HCT116 (cell line): ENCODE data around the gene SCN8A. TPM values are rescaled to one million over a fixed set of nuclear protein-coding genes. Genes with fewer than 3 reads are reported as not detected.
A peak's percentile ranks its signal among the peaks of the same experiment; 100 is the strongest.

Experiments used
- ATAC-seq: fragments of 200-7000 bp; cut with Tn5 transposase; 2 replicates; pipeline ENCODE4 v1.9.1; 2020; ENCODE audit warnings: mild to moderate bottlenecking, moderate library complexity
- BruUV-seq: library from RNA; stranded (reverse); fragments of 400-500 nt; replicated peaks from 2 replicates; lab custom pipeline; 2021; lab: Mats Ljungman, UMichigan
- CTCF ChIA-PET: fragments of 300-600 bp; sonication (Branson Sonifier 250); formaldehyde crosslinking; loops from one replicate; lab custom pipeline; 2021; ENCODE audit warnings: antibody characterized with exemption; lab: Charles Lee
- POLR2A ChIA-PET: fragments of 300-600, 350-600 bp; sonication (Branson Sonifier 250); formaldehyde crosslinking; loops from one replicate; lab custom pipeline; 2021; ENCODE audit warnings: antibody characterized with exemption; lab: Charles Lee
- RAD21 ChIA-PET, 2 experiments: fragments of 300-600 bp; sonication (Branson Sonifier 250); formaldehyde crosslinking; loops; one replicate each; lab custom pipeline; 2023; ENCODE audit warnings: low total read pairs in 2 of 2; ENCODE audit not compliant: uncharacterized antibody in 2 of 2, unreplicated experiment in 2 of 2, low non-redundant PET in 1 of 2; lab: Charles Lee
- DNase-seq: peaks from one replicate; pipeline ENCODE4 v3.0.0-alpha.2; 2010; ENCODE audit warnings: low read depth, low spot score
- H2AFZ ChIP-seq: fragments of 200-600 bp; shearing (Covaris generic), sonication (generic); 2 replicates; pipeline ENCODE4 v1.6.1; 2017; ENCODE audit warnings: low read depth, mixed run types, mixed read lengths, antibody characterized with exemption, low read length; ENCODE audit not compliant: poor library complexity, severe bottlenecking
- H3K27ac ChIP-seq: 2 replicates; pipeline ENCODE4 v1.5.1; 2012; ENCODE audit warnings: low read depth, low read length
- H3K27me3 ChIP-seq: fragments of 200-600 bp; sonication (generic); 2 replicates; pipeline ENCODE4 v1.6.1; 2016; ENCODE audit warnings: mixed run types, low read length, mixed read lengths; ENCODE audit not compliant: insufficient read depth
- H3K36me3 ChIP-seq, 2 experiments: fragments of 200-500 bp in 1 of 2; fragments of 200-600 bp in 1 of 2; sonication (Bioruptor generic) in 1 of 2; sonication (generic) in 1 of 2; 2 replicates each; pipeline versions ENCODE4 v1.5.1 to v1.6.1; 2014 to 2016; ENCODE audit warnings: low read length in 2 of 2, inconsistent platforms in 1 of 2, mixed read lengths in 1 of 2, mixed run types in 1 of 2; ENCODE audit not compliant: insufficient read depth in 2 of 2, control insufficient read depth in 1 of 2
- H3K4me1 ChIP-seq, 2 experiments: fragments of 200-600 bp in 1 of 2; sonication (generic) in 1 of 2; 2 replicates each; pipeline versions ENCODE4 v1.5.1 to v1.6.1; 2012 to 2017; ENCODE audit warnings: low read length in 2 of 2, inconsistent platforms in 1 of 2, mild to moderate bottlenecking in 1 of 2, mixed read lengths in 1 of 2, mixed run types in 1 of 2, moderate library complexity in 1 of 2; ENCODE audit not compliant: insufficient read depth in 2 of 2, control insufficient read depth in 1 of 2
- H3K4me2 ChIP-seq: fragments of 200-600 bp; sonication (generic); 2 replicates; pipeline ENCODE4 v1.6.1; 2017; ENCODE audit warnings: mixed run types, low read length, mixed read lengths
- H3K4me3 ChIP-seq, 2 experiments: fragments of 200-600 bp in 1 of 2; sonication (generic) in 1 of 2; replicated peaks in 1 of 2; 2 replicates each; pipeline ENCODE4 v1.5.1; 2011 to 2016; ENCODE audit warnings: low read length in 2 of 2, control low read depth in 1 of 2, low read depth in 1 of 2, mild to moderate bottlenecking in 1 of 2, mixed read lengths in 1 of 2, mixed run types in 1 of 2
- H3K79me2 ChIP-seq: fragments of 200-600 bp; sonication (generic); 2 replicates; pipeline ENCODE4 v1.6.1; 2017; ENCODE audit warnings: mild to moderate bottlenecking, mixed run types, low read length, moderate library complexity, mixed read lengths; ENCODE audit not compliant: insufficient read depth
- H3K9ac ChIP-seq: fragments of 200-600 bp; sonication (generic); 2 replicates; pipeline ENCODE4 v1.6.1; 2016; ENCODE audit warnings: low read length, mixed read lengths
- H3K9me2 ChIP-seq: fragments of 200-600 bp; sonication (generic), shearing (Covaris generic); 2 replicates; pipeline ENCODE4 v1.6.1; 2017; ENCODE audit warnings: mixed run types, mild to moderate bottlenecking, moderate library complexity; ENCODE audit not compliant: insufficient read depth
- H3K9me3 ChIP-seq, 2 experiments: fragments of 200-500 bp in 1 of 2; fragments of 200-600 bp in 1 of 2; sonication (Bioruptor generic) in 1 of 2; sonication (generic) in 1 of 2; 2 replicates each; pipeline ENCODE4 v1.6.1; 2014 to 2017; ENCODE audit warnings: low read length in 2 of 2, mixed read lengths in 2 of 2, inconsistent platforms in 1 of 2, low read depth in 1 of 2, mild to moderate bottlenecking in 1 of 2, mixed run types in 1 of 2, moderate library complexity in 1 of 2; ENCODE audit not compliant: control insufficient read depth in 1 of 2, insufficient read depth in 1 of 2
- H4K20me1 ChIP-seq: fragments of 200-600 bp; sonication (generic), shearing (Covaris generic); 2 replicates; pipeline ENCODE4 v1.6.1; 2017; ENCODE audit warnings: mixed run types, mild to moderate bottlenecking, moderate library complexity; ENCODE audit not compliant: insufficient read depth
- CEBPB ChIP-seq: IDR thresholded peaks from 2 replicates; pipeline ENCODE4 v1.6.1; 2012; ENCODE audit warnings: low read depth
- EGR1 ChIP-seq: IDR thresholded peaks from 2 replicates; pipeline ENCODE4 v1.6.1; 2012; ENCODE audit warnings: low read depth
- EZH2phosphoT487 ChIP-seq: fragments of 200-600 bp; IDR thresholded peaks from 2 replicates; pipeline ENCODE4 v1.6.1; 2018; ENCODE audit warnings: antibody characterized with exemption, borderline replicate concordance
- ZFX ChIP-seq: fragments of 450-650 bp; IDR thresholded peaks from 2 replicates; pipeline ENCODE4 v1.6.1; 2017
- intact Hi-C: fragments of 100-400 bp; cut with micrococcal nuclease; formaldehyde crosslinking; loops from 2 replicates; pipeline ENCODE4 v1.10.0; 2022
- total RNA-seq: library from RNA; stranded (reverse); gene quantifications from one replicate; pipeline ENCODE4 v1.2.1, GENCODE V29; 2021; ENCODE audit not compliant: unreplicated experiment

SCN8A gene
- total RNA-seq, 1 experiment from 2014 or later, result 7.1 TPM

DNA sequence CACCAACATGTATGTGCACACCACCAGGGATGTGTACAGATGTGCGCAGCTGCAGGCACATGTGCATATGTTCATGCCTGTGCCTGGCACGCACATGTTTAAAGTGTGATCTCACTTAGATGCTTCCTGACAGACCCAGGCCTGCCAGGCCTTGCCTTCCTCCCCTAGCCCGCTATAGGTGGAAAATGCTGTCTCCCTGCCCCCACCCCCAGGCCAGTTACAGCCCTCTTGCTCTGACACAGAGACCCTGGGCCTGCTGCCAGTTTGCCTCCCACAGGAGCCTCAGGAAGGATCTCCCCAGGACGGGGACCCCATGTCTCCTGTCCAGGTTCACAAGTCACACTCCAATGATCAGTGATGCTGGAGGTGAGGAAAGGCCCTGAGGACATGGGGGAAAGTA lies 235.8 kb downstream of the SCN8A start:
- Histone ChIP-seq H3K9ac (no peak overlapping the region), H2AFZ (no peak overlapping the region), H3K4me3 (no peak overlapping the region), H3K27ac (no peak overlapping the region), H3K9me3 (no peaks in the 10 kb centered on the region), H4K20me1 (no peaks in the 10 kb centered on the region), H3K27me3 (0 out of 2 replicates have a peak, but pooled peaks cover 6% of the 10 kb centered on the region), H3K9me2 (no peaks in the 10 kb centered on the region), H3K4me2 (no peak overlapping the region), H3K36me3 (no peaks in the 10 kb centered on the region), H3K79me2 (no peaks in the 10 kb centered on the region), H3K4me1 (peaks cover 8 to 18% of the 10 kb centered on the region in 2 experiments)
- no peak for ATAC-seq
- POLR2A ChIA-PET, result no interaction called here
- RAD21 ChIA-PET, result no interaction called here
- TF ChIP-seq EZH2phosphoT487, result no peak
- TF ChIP-seq ZFX, result no peak
- DNase-seq, result no peak
- intact Hi-C loops, result loop anchor here (5.0 kb wide), 2 partner anchors 50 to 150 kb away; no protein-coding TSS in a partner anchor
- no TSS peak for BruUV-seq
- CTCF ChIA-PET, result no interaction called here

DNA sequence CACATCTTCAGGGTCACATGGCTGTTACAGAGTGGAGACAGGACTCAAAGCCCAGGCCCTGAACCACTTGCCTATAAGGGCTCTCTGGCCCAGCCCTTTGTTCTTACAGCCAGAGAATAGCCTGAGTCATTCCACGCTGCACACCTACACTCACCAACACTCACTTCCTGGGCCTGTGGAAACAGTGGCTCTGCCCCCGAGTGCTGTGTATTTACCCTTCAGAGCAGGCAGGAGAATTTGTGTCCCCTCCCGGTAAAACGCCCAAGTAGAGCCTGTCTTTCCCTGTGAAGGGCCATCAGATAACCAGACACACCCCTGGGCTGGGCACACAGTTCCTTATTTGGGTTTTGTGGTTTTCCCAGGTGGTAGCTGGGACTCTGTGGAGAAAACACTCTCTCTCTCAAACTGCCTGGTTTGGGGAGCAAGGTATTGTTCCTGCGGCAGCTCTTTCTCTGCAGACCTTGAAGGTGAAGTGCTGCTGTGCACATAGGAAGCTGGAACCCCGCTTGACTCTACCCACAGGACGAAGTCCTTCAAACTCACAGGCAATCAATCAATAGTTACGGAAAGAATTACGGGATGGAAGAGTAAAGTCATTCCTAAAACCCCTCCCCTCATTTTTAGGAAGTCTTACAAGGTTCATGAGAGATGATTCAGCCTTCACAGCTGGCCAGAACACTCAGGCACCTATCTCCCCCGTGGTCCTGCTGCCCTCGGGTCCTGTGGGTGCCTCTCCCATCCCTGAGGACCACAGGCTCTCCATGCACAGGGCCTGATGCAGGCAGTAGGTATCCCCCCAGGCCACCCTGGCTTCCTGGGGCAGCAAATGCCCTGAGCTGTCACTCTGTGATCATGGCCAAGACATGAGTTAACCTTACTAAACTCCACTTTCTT lies 237.1 kb downstream of the SCN8A start:
- POLR2A ChIA-PET, result no interaction called here
- H3K9me2 ChIP-seq, result no peaks in the 10 kb centered on the region
- H3K36me3 ChIP-seq, result no peaks in the 10 kb centered on the region
- peak overlapping the region; percentile 54 for H3K4me2 ChIP-seq
- H3K9me3 ChIP-seq, result no peaks in the 10 kb centered on the region
- H3K27ac ChIP-seq, result no peak overlapping the region
- H3K4me1 ChIP-seq, result peaks cover 8 to 18% of the 10 kb centered on the region in 2 experiments
- 0 out of 2 replicates have a peak overlapping the region, but pooled peaks have one; percentile 20 for H3K9ac ChIP-seq
- H3K79me2 ChIP-seq, result no peaks in the 10 kb centered on the region
- CTCF ChIA-PET, result interaction anchor here (0.6 to 1.1 kb wide), 2 partner anchors 47 to 407 kb away, joined by 3 read pairs; no protein-coding TSS in a partner anchor
- ATAC-seq, result peak; percentile 54
- TF ChIP-seq CEBPB (no peak), EGR1 (0 out of 2 replicates have a peak, but pooled peaks have one; percentile 13)
- RAD21 ChIA-PET, result no interaction called here
- no peak for DNase-seq
- no TSS peak for BruUV-seq
- intact Hi-C loops, result loop anchor here (5.0 kb wide), 2 partner anchors 49 to 149 kb away; no protein-coding TSS in a partner anchor
- H3K27me3 ChIP-seq, result peaks cover 19% of the 10 kb centered on the region; the same call in 1 of the 2 replicates
- peak overlapping the region; percentile 20 for H2AFZ ChIP-seq
- 0 out of 4 replicates have a peak overlapping the region, but pooled peaks of 1 of the 2 experiments have one; percentile 2 for H3K4me3 ChIP-seq
- H4K20me1 ChIP-seq, result no peaks in the 10 kb centered on the region
